HG03378 (cell line): ENCODE data around the gene LRRC59.
"Not testable (repeated sequence)": the region's sequence is repeated elsewhere in the genome, so short reads cannot be mapped to it uniquely, and the experiment has no call there.

Source experiments
- ATAC-seq: cut with Tn5 transposase; IDR thresholded peaks from one replicate; pipeline ENCODE4 v1.9.1; 2021; ENCODE audit warnings: mild to moderate bottlenecking, moderate library complexity; ENCODE audit not compliant: unreplicated experiment

LRRC59 gene

DNA sequence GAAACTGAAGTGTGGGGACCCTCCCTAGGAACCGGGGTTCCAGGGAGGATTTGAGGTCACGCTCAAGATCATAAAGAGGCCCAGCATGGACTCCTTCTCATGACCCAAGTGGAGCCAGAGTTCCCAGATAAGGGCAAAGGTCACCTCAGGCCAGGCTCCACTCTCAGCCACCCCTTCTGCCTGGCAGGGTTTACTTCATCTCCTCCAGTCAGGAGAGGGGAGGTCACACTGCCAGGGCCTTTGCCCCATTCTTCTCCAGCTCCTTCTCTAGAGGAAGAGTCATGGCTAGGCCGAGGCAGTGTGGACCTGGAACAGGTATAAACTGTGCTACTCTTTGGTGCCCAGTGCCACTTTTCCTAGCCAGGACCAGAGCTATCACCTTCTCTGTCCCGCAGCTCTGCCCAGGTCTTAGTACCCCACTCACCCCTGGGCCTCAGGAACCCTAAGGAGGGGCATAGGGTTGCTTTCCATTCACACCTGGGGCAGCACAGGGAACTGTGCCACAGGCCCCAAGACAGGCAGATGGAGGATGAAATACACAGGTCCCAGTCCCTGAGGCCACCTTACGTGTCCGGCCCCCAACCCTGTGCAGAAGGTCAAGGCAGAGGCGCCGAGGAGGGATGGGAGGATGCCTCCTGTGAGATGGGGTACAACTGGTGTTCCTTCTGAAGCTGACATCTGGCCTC, 27.8 kb upstream of the LRRC59 start:
- ATAC-seq: no peak

DNA sequence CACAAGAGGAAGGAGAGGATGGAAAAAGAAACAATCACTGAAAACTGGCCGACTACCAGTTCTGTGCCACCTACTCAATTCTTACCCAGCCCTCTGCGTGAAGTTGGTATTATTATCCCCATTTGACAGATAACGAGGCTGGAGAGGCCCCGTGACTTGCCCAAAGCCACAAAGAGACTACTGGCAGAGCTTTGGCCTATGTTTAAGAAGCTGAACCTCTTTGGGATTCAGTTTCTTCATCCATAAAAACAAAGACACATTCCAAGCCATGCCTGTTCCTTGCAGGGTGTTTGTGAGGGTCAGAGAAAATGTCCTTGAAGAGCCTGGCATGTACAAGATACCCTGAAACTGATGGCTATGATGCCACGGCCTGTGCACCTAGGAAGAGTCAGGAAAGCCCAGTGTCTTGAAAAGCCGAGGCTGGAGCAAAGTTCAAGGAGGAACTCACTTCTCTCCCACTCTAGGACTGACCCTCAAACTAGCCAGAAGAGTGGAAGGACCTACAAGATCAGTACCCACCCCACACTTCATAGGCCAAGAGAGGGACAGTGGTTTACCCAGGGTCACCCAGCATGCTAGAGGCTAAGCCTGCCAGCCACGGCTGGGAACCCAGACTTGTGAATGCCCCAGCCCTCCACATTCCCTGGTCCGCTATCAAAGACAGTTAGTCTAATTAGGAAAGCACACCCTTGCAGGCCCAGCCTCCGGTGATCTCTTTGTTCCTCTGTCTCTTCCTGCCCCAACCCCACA, 27.1 kb upstream of the LRRC59 start:
- ATAC-seq: no peak

DNA sequence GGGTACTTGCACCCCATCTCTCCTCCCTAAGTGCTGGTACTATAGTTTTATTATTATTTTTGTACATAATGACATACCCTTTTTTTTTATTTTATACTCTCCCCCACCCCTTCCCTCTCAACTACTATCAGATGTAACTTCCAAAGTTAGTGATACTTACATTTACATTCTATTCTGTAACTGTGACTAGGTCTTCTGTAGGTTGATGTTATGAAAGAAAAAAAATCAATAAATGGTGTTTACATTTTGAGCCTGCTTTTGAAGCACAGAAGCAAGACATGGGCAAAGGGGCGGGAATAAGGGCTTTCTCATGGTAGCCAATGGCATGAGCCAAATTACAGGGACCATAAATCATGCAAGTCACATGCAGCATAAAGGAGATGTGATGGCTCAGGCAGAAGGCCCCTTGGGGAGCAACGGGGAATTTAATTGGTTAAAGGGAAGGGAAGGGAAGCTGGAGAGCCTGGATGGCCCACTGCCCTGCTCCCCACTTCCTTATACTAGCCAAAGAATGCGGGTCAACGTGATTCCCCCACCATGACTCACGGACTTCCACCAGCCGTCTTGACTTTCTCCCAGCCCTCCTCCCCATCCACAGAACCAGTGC, 26.3 kb upstream of the LRRC59 start:
- ATAC-seq: no peak

DNA sequence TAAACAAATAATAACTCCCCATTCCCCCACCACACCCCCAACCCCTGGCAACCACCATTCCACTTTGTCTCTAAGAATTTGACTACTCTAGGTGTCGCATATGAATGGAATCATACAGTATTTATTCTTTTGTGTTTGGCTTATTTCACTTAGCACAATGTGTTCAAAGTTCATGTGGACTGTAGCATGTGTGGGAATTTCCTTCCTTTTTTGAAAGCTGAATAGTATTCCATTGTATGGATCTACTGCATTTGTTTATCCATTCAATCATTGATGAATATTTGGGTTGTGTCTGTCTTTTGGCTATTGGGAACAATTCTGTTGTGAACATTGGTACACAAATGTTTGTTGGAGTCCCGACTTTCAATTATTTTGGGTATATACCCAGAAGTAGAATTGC, 25.4 kb upstream of the LRRC59 start:
- no peak for ATAC-seq

DNA sequence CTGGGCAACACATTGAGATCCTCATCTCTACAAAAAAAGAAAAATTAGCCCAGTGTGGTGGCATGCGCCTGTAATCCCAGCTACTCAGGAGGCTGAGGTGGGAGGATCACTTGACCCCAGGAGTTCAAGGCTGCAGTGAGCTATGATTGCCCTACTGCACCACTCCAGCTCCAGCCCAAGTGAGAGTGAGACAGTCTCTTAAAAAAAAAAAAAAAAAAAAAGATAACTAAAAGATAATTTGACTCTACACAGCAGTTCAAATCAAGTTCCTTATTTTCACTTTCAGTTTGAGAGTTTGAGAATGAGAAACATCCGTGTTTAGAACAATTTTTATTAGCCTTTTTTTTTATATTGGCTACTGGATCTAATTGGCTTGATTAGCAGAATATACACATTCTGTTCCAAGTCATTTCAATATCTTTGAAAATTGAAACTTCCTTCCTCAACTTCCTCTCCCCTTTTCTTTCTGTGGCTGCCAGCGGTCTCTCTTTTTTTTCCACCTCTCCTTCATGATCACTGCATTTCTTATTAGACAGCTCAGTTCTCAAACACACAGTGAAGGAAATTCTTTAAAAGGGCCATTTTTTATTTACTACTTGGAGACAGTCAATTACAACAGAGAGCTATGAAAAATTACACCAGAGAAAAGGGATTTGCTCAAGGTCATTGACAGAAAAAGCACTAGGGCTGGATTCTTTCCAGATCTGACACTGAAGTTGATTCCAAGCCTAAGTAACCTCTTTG, 24.2 kb upstream of the LRRC59 start:
- no peak for ATAC-seq

DNA sequence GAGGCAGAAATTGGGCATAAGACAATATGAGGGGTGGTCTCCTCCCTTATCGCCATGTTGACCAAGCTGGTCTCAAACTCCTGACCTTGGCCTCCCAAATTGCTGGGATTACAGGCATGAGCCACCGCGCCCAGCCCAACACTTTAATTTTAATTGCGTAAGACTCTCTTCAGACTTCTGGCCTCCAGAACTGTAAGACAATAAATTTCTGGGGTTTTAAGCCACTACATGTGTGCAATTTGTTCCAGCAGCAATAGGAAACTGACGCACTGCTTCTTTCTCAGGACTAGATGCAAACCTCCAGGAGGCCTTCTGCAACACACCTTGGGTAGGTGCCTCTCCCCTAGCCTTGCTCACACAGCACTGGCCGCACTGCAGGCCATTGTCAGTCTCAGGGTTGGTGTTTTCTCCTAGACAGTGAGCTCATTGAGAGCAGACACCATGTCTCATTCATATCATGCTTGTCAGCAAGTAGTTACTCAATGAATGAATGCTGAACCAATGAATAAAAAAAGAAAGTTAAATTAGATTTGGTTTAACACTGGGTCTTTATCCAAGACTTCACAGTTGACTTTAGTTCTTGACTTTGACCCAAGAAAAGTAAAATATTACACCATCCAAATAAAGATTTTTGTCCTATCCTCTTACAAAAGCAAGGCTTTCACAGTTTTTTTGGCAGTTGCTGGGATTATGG, 23.2 kb upstream of the LRRC59 start:
- ATAC-seq: no peak

DNA sequence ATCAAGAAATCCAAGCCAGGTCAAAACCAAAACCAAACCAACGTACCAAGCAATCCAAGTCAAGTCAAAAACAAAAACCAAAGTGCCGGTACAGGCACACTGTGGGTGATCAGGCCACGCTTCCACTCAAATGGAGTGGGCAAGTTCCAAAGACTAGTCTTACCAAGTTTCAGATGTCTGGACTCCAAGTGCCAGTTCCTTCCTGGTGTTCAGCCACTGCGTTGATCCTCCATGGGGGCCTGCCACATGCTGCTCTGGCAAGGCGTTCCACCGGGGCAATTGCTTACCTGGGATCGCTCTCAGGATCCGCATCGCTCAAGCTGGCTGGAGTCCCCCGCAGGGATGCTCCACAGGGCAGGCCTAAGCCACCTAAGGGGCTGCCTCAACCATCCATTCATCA, 22.3 kb upstream of the LRRC59 start:
- ATAC-seq: not testable (repeated sequence)

DNA sequence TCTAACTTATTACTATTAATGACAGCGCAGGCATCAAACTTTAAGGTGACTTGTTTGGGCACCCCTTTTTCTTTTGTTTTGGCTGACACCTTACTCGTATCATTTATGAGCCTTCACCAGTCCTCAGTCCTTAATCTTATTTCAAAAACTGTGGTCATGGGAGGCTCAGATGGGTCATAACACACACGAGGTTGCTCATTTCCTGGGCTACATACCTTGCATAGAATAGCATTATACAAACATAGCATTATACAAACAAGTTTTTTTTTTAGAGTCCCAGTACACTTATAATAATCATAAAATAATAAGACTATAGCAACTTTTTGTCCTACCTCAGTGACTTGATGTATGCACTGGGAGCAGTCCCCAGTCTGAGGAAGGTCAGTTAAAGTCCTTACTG, 17.5 kb upstream of the LRRC59 start:
- no peak for ATAC-seq

DNA sequence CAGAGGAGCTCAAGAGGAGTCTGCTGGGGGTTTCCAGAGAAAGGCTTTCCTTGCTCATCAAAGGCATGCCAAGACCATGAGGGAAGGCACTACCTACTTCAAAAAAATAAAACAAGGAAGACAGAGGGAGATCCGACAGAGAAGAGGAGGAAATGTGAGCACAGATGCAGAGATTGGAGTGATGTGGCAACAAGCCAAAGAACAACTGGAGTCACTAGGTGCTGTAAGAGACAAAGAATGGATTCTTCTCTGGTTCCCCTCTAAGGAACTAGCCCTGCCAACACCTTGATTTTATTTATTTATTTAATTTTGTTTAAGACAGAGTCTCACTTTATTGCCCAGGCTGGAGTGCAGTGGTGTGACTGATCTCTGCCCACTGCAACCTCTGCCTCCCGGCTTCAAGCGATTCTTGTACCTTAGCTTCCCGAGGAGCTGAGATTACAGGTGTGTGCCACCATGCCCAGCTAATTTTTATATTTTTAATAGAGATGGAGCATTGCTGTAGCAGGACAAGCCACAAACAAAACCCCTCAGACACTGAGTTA, 14.9 kb upstream of the LRRC59 start:
- no peak for ATAC-seq

DNA sequence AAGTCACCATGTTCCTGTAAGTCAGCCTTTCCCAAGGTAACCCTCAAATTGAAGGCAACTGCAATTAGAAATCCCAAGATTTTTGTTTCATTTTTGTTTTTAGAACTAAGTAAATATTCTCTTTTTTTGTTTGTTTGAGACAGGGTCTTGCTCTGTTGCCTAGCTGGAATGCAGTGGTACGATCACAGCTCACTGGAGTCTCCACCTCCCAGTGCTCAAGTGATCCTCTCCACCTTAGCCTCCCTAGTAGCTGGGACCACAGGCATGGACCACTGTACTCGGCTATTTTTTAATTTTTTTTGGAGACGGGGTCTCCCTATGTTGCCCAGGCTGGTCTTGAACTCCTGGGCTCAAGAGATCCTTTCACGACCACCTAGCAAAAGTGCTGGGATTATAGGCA, 10.6 kb upstream of the LRRC59 start:
- ATAC-seq: no peak

DNA sequence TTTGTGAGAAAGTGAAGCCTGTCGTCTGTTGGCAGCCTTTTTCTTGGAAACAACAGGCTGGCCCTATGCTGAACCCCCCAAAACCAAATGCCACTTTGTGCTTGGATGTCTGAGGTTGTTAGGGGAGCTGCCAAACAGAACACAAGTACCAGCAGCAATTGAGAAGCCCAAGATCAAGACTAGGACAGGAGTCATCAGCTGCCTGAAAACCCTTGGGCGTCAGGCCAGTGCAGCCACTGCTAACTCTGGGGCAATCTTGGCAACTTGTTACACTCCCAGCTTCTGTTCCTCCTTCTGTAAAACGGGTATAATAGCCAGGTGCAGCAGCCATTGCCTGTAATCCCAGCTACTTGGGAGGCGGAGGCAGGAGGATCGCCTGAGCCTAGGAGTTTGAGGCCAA, 9.3 kb upstream of the LRRC59 start:
- ATAC-seq: no peak

DNA sequence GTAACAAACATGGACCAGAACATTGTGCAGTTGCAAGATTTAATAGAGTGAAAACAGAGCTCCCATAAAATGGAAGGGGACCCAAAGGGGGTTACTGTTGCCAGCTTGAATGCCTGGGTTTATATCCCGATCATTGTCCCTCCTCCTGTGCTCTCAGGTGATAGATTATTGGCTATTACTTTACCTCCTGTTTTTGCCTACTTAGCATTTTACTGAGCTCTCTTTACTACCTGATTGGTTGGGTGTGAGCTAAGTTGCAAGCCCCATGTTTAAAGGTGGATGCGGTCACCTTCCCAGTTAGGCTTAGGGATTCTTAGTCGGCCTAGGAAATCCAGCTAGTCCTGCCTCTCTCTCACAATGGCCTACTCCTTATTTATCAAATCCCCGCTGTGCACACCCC, 8.0 kb upstream of the LRRC59 start:
- ATAC-seq: not testable (repeated sequence)

DNA sequence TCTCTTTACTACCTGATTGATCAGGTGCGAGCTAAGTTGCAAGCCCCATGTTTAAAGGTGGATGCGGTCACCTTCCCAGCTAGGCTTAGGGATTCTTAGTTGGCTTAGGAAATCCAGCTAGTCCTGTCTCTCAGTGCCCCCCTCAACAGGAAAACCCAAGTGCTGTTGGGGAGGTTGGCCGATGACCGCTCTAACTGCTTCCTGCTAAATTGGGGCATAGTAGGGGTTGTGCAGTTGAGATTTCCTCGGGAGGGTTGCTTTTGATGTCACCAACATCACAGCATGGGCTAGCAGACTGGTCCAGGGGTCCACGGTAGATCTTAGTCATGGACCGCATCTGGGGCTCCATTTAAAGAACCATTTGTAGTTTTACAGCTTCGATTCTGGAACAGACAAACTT, 2.3 kb upstream of the LRRC59 start:
- not testable (repeated sequence) for ATAC-seq

DNA sequence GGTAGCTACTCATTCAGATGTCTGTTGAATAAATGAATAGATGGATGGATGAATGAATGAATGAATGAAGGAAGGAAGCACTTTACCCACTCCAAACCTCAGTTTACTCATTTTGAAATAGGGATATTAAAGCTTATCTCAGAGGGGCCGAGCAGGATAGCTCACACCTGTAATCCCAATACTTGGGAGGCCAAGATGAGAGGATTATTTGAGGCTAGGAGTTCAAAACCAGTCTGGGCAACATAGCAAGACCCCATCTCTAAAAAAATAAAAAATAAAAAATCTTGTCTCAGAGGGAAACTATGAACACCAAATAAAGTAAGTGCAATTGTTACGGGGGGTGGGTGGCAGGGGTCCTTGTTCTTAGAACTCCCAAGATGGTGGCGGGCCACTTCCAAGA, 1.3 kb upstream of the LRRC59 start:
- ATAC-seq: not testable (repeated sequence)

DNA sequence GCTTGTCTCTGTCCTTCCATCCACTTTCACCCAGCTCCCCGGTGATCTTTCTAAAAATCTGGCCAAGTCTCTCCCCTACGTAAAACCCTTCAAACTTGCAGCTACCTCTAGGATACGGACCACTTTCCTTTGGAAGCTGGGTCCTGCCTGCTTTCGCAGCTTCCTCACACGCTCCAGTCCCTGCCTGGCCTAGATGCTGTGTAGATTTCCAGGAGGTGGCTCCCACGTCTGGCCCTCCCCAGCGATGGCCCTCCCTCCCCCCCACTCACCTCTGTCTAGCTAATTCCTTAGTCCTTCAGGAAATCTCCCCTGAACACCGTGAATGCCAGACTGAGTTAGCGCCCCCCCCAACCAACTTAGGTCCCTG, 579 bp upstream of the LRRC59 start:
- ATAC-seq: no peak

DNA sequence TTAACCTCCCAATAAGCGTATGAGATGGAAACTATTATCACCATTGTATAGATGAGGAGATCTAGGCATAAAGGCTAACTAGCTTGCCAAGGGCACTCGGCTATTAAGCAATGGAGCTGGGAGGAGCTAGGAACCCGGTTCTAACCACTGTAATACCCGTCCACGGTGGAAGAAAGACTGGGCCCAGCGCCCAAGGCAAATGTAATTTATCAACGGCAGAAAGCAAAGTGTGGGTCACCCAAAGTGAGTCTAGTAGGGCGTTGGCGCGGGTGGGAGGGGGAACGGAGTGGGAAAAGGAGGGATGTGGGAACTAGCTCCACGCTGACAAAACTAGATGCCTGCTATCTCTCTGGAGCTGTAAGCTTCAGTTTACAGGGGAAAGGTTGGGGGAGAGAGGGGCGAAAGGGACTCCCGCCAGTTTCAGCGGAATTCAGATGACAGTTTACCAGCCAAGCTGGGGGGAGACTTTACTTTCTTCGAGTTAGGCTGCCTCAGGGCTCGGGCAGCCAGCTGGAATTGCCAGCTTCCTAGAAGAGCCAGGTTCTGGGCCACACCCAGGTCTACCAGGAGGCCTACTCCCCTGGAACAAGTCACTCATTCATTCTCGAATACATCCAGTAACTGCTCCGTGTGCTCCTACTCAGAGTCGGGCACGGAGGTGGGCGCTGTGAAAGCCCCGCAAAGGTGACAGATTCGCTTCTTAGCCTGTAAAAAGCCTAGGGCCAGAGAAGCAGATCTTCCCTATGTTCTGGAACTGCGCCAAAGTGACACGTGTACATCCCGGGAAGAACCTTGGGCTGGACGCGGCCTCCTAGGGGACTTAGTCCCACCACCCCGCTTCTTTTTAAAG, 837 bp downstream of the LRRC59 start:
- peak; percentile 15 for ATAC-seq

DNA sequence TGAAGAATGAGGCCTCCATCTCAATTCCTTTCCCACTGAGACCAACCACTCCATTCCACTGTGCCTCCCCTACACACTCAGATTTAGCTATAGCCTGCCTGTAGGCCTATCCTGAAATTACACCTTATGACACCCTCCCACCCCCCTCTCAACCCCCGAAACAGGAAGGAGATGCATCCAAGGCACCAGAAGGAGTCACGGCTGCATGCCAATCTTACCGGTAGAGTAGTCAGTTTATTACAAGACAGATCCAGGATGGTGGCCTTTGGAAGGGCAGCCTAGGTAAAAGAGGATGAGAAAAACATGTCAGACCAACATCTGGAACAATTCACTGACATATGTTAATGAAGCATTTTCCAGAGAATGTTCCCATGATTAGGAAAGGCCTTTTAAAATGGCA, 2.6 kb downstream of the LRRC59 start:
- no peak for ATAC-seq

DNA sequence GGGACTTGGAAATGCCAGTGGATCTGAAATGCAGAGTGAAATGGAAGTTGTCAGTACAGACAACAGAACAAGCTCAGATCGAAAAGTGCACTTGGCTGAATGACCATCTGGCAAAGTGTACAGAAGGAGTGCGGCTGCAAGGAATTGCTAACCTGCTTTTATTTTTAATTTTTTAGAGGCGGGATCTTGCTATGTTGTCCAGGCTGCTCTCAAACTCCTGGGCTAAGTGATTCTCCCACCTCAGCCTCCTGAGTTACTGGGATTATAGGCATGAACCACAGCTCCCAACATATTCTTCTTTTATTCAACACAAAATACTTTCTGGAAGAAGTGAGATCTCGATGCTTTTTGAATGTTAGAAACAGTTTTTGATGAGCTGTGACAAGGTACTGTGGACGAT, 3.6 kb downstream of the LRRC59 start:
- no peak for ATAC-seq

DNA sequence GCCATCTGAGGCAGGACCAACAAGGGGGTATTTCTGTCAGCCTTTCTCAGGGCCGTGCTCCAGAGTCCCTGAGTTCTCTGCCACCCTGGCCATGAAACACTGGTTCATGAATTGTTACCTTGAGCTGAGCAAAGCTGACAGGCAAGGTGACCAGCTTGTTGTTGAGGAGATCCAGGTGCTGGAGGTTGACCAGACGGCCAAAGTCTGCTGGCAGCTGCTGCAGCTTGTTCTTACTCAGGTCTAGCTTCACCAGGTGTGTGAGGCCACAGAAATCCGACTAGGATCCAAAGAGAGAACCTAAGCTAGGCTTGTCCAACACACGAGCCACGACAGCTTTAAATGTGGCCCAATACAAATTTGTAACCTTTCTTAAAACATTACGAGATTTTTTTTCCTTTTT, 4.7 kb downstream of the LRRC59 start:
- no peak for ATAC-seq

DNA sequence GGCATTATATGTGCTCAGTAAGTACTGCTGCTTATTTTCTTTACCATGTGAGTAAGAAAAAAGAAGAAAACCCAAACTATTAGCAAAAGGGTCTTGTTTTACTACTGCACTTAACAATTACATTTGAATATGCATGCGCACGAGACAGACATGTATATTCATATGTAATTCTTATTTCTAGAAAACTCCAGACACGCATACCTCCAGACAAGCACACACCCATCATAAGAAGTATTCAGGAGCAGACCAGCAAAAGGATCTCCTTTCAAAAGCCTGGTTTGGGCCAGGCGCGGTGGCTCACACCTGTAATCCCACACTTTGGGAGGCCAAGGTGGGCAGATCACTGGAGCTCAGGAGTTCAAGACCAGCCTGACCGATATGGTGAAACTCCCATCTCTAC, 7.8 kb downstream of the LRRC59 start:
- no peak for ATAC-seq
